ENCODE data around the gene VPS16.

VPS16 gene

DNA sequence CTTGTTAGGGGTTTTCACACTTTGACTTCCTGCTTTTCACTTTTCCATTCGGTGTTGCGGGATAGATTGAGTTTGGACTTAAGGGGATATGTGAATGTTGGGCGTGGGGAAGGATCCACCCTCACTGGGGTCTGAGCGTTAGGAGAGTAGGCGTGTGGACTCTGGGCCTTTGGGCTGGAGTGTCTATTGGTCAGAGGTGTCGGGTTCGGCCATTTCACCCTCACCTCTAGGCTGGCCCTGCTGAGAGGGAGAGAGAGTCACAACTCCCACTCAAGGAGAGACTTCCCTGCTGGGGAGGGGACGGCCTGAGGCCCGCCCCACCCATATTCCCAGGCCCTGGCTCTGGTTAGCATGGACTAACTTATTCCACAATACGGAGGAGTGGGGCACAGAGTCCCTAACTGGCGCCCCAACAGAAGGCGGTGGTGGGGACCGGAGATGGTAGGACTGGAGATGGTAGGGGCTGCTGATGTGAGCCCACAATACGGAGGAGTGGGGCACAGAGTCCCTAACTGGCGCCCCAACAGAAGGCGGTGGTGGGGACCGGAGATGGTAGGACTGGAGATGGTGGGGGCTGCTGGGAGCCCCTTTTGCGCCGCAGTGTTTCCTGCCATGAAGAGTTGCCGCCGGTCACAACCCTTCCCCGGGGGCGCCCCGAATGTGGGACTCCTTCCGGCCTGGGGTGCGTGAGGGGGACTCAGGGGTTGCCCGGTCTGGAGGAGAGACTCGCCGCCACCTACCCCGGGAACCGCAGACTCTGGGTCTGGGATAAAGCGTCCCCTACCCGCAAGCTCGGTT lies 31.3 kb downstream of the VPS16 start:
- H3K27me3 ChIP-seq (ENCODE audit: control insufficient read depth, insufficient read depth, low read length), result peaks cover 13% of the 10 kb centered on the region
- no peaks in the 10 kb centered on the region for H3K36me3 ChIP-seq (ENCODE audit: control insufficient read depth, insufficient read depth, low read length)
- H3K4me1 ChIP-seq (ENCODE audit: control insufficient read depth, insufficient read depth, low read length), result peaks cover 5% of the 10 kb centered on the region
- H3K4me3 ChIP-seq (ENCODE audit: low read length), result peak overlapping the region; percentile 88
- no peak overlapping the region for H3K9ac ChIP-seq (ENCODE audit: low read length)
- no peak overlapping the region for H3K27ac ChIP-seq (ENCODE audit: low read depth, low read length)

DNA sequence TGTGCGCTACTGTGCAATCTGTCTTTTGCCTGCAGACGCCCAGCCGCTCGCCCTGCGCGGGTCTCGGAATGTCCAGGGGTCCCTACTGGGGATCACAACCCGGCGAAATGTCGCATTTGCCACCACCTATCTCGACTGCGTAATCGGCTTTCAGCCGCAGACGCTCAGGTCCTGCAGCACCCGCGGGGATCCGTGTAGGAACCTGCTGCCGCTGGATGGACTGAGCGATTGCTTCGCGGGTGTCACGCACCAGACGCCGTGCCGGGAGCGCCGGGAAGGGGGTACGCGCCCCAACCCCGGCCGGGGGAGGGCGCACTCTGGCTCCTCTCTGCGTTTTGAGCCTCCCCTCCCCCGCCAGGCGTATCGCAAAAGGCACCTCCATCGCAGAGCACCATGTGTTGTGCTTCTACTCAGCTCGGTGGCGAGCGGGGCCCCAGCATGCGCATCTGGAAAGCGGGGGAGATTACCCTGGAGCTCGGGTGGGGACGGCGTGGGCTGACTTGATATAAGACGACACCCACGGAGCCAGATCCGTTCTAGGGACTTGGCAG lies 32.0 kb downstream of the VPS16 start:
- Histone ChIP-seq H3K4me1 (ENCODE audit: control insufficient read depth, insufficient read depth, low read length) (peaks cover 5% of the 10 kb centered on the region), H3K27ac (ENCODE audit: low read depth, low read length) (no peak overlapping the region), H3K36me3 (ENCODE audit: control insufficient read depth, insufficient read depth, low read length) (no peaks in the 10 kb centered on the region), H3K9ac (ENCODE audit: low read length) (peak overlapping the region; percentile 70), H3K27me3 (ENCODE audit: control insufficient read depth, insufficient read depth, low read length) (peaks cover 13% of the 10 kb centered on the region), H3K4me3 (ENCODE audit: low read length) (peak overlapping the region; percentile 88)

GRCh38 chr20:2873010-2873746 lies 32.6 kb downstream of the VPS16 start, which contains the start of gene PTPRA:
PTPRA (plus strand) TSS chr20:2873481; CDS start chr20:2964278, 90,797 bp downstream.
- Histone ChIP-seq H3K4me3 (ENCODE audit: low read length) (peak within 1 kb of the TSS; percentile 88), H3K9ac (ENCODE audit: low read length) (peak within 1 kb of the TSS; percentile 70), H3K27me3 (ENCODE audit: control insufficient read depth, insufficient read depth, low read length) (peaks cover 13% of the 10 kb centered on the region), H3K27ac (ENCODE audit: low read depth, low read length) (peak within 1 kb of the TSS; percentile 59), H3K4me1 (ENCODE audit: control insufficient read depth, insufficient read depth, low read length) (peaks cover 5% of the 10 kb centered on the region), H3K36me3 (ENCODE audit: control insufficient read depth, insufficient read depth, low read length) (no peaks in the 10 kb centered on the region)

DNA sequence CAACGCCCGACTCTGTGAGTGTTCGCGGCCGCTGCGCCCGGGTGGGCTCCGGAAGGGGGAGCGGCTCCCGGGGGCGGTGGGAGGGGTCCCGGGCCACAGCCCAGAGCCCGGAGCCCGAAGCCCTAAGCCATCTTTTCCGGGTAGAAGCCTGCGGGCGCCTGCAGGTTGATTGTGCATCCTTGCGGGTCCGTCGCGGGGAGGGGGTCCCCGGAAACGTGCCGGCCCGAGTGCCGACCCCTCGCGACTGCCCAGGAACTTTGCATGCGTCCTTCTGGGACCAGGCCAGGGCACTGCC lies 33.1 kb downstream of the VPS16 start:
- Histone ChIP-seq H3K27me3 (ENCODE audit: control insufficient read depth, insufficient read depth, low read length) (peaks cover 13% of the 10 kb centered on the region), H3K9ac (ENCODE audit: low read length) (peak overlapping the region; percentile 26), H3K4me3 (ENCODE audit: low read length) (peak overlapping the region; percentile 83), H3K27ac (ENCODE audit: low read depth, low read length) (peak overlapping the region; percentile 47), H3K4me1 (ENCODE audit: control insufficient read depth, insufficient read depth, low read length) (peaks cover 5% of the 10 kb centered on the region), H3K36me3 (ENCODE audit: control insufficient read depth, insufficient read depth, low read length) (no peaks in the 10 kb centered on the region)

DNA sequence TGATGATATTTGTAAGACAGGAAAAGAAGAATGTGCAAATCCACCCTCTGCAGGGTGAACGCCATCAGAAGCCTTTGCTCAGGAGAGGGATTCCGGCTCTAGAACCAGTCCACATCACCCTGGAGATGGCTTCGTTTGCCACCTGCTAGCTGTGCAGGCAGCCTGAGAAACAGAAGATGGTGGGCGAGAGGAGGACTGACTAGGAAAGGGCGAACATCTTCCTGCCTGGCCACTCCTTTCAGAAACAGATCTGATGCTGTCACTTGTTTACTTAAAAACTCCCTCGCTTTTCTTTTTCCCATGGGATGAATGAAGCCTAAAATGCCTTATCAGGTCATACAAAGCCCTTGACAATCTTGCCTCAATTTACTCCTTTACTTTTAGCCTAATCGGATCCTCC lies 33.9 kb downstream of the VPS16 start:
- Histone ChIP-seq H3K4me1 (ENCODE audit: control insufficient read depth, insufficient read depth, low read length) (peaks cover 5% of the 10 kb centered on the region), H3K9ac (ENCODE audit: low read length) (no peak overlapping the region), H3K4me3 (ENCODE audit: low read length) (peak overlapping the region; percentile 83), H3K27me3 (ENCODE audit: control insufficient read depth, insufficient read depth, low read length) (peaks cover 13% of the 10 kb centered on the region), H3K36me3 (ENCODE audit: control insufficient read depth, insufficient read depth, low read length) (no peaks in the 10 kb centered on the region), H3K27ac (ENCODE audit: low read depth, low read length) (no peak overlapping the region)

DNA sequence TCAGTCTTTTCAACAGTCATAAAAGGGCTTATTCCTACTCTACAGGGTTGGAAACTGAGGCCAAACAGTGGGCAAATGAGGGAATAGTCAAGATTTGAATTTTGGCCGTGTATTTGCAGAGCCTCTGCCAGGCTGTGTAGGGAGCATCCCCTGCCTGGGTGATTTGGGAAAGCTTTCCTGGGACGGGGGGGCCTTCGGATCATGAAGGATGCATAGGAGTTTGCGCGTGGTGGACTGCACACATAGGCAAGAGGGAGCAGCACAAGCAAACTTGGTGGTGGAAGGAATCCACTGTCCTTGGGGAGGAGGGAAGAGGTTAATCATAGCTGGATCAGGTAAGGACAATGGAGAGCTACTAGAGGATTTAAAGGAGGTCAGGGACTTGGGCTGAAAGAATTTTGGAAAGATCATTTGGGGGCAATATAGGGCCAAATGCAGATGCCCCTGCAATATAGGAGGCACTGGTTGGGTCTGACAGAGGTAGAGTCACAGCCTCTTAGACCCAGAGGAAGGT lies 35.2 kb downstream of the VPS16 start:
- Histone ChIP-seq H3K27ac (ENCODE audit: low read depth, low read length) (no peak overlapping the region), H3K9ac (ENCODE audit: low read length) (no peak overlapping the region), H3K4me3 (ENCODE audit: low read length) (no peak overlapping the region), H3K4me1 (ENCODE audit: control insufficient read depth, insufficient read depth, low read length) (peaks cover 5% of the 10 kb centered on the region), H3K36me3 (ENCODE audit: control insufficient read depth, insufficient read depth, low read length) (no peaks in the 10 kb centered on the region), H3K27me3 (ENCODE audit: control insufficient read depth, insufficient read depth, low read length) (peaks cover 13% of the 10 kb centered on the region)

GRCh38 chr20:2878515-2878914 lies 38.0 kb downstream of the VPS16 start:
- H3K27ac ChIP-seq (ENCODE audit: low read depth, low read length), result no peak overlapping the region
- H3K9ac ChIP-seq (ENCODE audit: low read length), result no peak overlapping the region
- H3K4me3 ChIP-seq (ENCODE audit: low read length), result no peak overlapping the region
- H3K27me3 ChIP-seq (ENCODE audit: control insufficient read depth, insufficient read depth, low read length), result no peaks in the 10 kb centered on the region
- H3K4me1 ChIP-seq (ENCODE audit: control insufficient read depth, insufficient read depth, low read length), result peaks cover 5% of the 10 kb centered on the region
- H3K36me3 ChIP-seq (ENCODE audit: control insufficient read depth, insufficient read depth, low read length), result no peaks in the 10 kb centered on the region

DNA sequence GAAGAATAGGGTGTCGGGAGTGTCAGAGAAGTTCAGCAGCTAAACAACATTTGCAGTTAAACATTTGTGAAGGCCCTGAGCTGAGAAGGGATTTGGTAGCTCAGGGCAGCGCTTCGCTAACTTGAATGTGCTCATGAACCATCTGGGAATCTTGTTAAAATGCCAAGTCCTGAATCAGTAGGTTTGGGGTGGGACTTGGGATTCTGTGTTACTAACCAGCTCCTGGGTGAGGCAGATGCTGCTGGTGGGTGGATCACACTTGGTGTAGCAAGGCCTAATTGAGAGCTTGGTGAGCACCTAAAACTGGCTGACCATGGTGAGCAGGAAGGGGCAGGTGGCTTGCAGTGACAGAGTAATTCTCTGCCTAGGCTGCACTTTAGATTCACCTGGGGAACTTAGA lies 38.6 kb downstream of the VPS16 start:
- no peak overlapping the region for H3K4me3 ChIP-seq (ENCODE audit: low read length)
- H3K4me1 ChIP-seq (ENCODE audit: control insufficient read depth, insufficient read depth, low read length), result peaks cover 5% of the 10 kb centered on the region
- no peaks in the 10 kb centered on the region for H3K36me3 ChIP-seq (ENCODE audit: control insufficient read depth, insufficient read depth, low read length)
- no peak overlapping the region for H3K27ac ChIP-seq (ENCODE audit: low read depth, low read length)
- H3K9ac ChIP-seq (ENCODE audit: low read length), result no peak overlapping the region
- no peaks in the 10 kb centered on the region for H3K27me3 ChIP-seq (ENCODE audit: control insufficient read depth, insufficient read depth, low read length)

DNA sequence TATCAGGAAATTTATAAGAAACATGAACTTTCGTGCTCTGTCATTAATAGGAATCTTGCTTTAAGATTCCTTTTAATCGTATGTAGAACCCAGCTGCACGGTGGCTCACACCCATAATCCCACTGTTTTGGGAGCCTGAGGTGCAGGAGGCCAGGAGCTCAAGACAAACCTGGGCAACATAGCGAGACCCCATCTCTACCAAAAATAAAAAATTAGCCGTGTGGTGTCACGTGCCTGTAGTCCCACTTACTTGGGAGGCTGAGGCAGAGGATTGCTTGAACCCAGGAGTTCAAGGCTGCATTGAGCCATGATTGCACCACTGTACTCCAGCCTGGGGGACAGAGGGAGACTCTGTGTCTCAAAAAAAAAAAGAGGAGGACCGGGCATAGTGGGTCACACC lies 40.1 kb downstream of the VPS16 start:
- no peaks in the 10 kb centered on the region for H3K4me1 ChIP-seq (ENCODE audit: control insufficient read depth, insufficient read depth, low read length)
- H3K9ac ChIP-seq (ENCODE audit: low read length), result no peak overlapping the region
- no peak overlapping the region for H3K27ac ChIP-seq (ENCODE audit: low read depth, low read length)
- no peak overlapping the region for H3K4me3 ChIP-seq (ENCODE audit: low read length)
- no peaks in the 10 kb centered on the region for H3K27me3 ChIP-seq (ENCODE audit: control insufficient read depth, insufficient read depth, low read length)
- no peaks in the 10 kb centered on the region for H3K36me3 ChIP-seq (ENCODE audit: control insufficient read depth, insufficient read depth, low read length)

DNA sequence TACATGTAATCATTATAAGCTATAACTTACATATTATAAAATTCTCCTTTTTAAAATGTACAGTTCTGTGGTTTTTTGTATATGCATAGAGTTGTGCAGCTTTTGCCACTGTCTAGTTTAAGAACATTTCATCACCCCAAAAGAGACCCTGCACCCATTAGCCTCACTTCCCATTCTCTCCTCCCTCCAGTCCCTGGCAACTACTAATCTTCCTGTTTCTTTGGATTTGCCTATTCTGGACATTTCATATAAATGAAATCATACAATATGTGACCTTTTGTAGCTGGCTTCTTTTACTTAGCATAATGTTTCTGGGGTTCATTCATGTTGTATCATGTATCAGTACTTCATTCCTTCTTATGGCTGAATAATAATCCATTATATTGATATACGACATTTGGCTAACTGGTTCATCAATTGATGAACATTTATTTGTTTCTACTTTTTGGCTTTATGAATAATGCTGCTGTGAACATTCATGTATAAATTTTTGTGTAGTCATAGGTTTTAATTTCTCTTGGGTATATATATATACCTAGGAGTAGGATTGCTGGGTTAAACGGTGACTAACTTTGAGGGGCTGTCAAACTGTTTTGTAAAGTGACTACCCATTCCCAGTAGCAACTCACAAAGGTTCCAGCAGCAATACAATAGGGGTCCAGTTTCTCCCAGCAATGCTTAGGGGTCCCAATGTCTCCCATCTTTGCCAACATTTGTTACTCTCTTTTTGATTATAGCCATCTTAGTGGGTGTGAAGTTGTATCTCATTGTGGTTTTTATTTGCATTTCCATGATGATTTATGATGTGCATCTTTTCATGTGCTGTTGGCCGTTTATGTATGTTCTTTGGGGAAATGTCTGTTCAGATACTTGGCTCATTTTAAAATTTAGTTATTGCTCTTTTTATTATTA lies 43.4 kb downstream of the VPS16 start:
- Histone ChIP-seq H3K27me3 (ENCODE audit: control insufficient read depth, insufficient read depth, low read length) (no peaks in the 10 kb centered on the region), H3K4me1 (ENCODE audit: control insufficient read depth, insufficient read depth, low read length) (no peaks in the 10 kb centered on the region), H3K36me3 (ENCODE audit: control insufficient read depth, insufficient read depth, low read length) (no peaks in the 10 kb centered on the region), H3K4me3 (ENCODE audit: low read length) (no peak overlapping the region), H3K27ac (ENCODE audit: low read depth, low read length) (no peak overlapping the region), H3K9ac (ENCODE audit: low read length) (no peak overlapping the region)

DNA sequence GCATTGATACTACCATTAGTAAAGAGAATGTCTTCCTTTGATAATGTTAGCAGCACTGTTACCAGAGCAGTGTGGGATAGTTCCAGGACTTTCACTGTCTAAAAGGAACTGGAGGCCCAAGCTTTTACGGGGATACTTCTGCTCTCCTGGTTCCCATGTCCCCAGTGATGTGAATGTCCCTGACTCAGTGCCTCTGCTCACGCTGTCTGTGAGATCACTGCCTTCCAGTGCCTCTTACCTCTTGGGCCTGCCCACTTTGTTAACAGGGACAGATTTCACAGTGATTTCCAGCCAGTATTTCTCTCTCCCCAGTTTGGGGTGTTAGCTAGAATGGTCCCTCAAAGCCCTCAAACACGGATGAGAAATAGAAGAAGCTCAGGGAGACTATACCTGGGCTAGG lies 47.2 kb downstream of the VPS16 start:
- Histone ChIP-seq H3K4me3 (ENCODE audit: low read length) (no peak overlapping the region), H3K36me3 (ENCODE audit: control insufficient read depth, insufficient read depth, low read length) (no peaks in the 10 kb centered on the region), H3K27me3 (ENCODE audit: control insufficient read depth, insufficient read depth, low read length) (no peaks in the 10 kb centered on the region), H3K4me1 (ENCODE audit: control insufficient read depth, insufficient read depth, low read length) (no peaks in the 10 kb centered on the region), H3K9ac (ENCODE audit: low read length) (no peak overlapping the region), H3K27ac (ENCODE audit: low read depth, low read length) (no peak overlapping the region)
